HepG2 (cell line): Measurements from ENCODE around the gene ZIM2. TPM values are rescaled to one million over a fixed set of nuclear protein-coding genes. Genes with fewer than 3 reads are reported as not detected.

Source experiments
- ATF5 ChIP-seq: sonication (generic); formaldehyde crosslinking; IDR thresholded peaks from 2 replicates; pipeline ENCODE4 v1.4.0; 2020; ENCODE audit warnings: mild to moderate bottlenecking, low read depth, missing genetic modification reagents
- BRF2 ChIP-seq: sonication (generic); formaldehyde crosslinking; IDR thresholded peaks from 2 replicates; pipeline ENCODE4 v1.8.1; 2022; ENCODE audit warnings: mild to moderate bottlenecking, missing genetic modification reagents
- CERS6 ChIP-seq: sonication (generic); formaldehyde crosslinking; IDR thresholded peaks from 2 replicates; pipeline ENCODE4 v1.5.0; 2020; ENCODE audit warnings: missing genetic modification reagents
- ETV6 ChIP-seq: sonication (generic); formaldehyde crosslinking; conservative IDR thresholded peaks from 2 replicates; pipeline ENCODE4 v1.4.0; 2020; ENCODE audit warnings: missing genetic modification reagents
- KDM5A ChIP-seq: fragments of 200-600 bp; sonication (generic); IDR thresholded peaks from 2 replicates; pipeline ENCODE4 v1.7.0; 2018; ENCODE audit warnings: antibody characterized with exemption, mild to moderate bottlenecking, low read length, borderline replicate concordance
- POLR2AphosphoS2 ChIP-seq: IDR thresholded peaks from 2 replicates; pipeline ENCODE4 v1.6.1; 2011; ENCODE audit warnings: low read depth, low read length, improper control_type of control experiment
- POLR2AphosphoS5 ChIP-seq: IDR thresholded peaks from 2 replicates; pipeline ENCODE4 v1.6.1; 2012; ENCODE audit warnings: low read depth, low read length
- RERE ChIP-seq: IDR thresholded peaks from 2 replicates; pipeline ENCODE4 v1.6.1; 2016; ENCODE audit warnings: low read depth, missing genetic modification reagents, missing compliant biosample characterization
- THAP8 ChIP-seq: sonication (generic); formaldehyde crosslinking; IDR thresholded peaks from 2 replicates; pipeline ENCODE4 v1.5.1; 2020; ENCODE audit warnings: missing genetic modification reagents, mild to moderate bottlenecking, borderline replicate concordance
- ZMYM3 ChIP-seq: sonication (generic); formaldehyde crosslinking; IDR thresholded peaks from 2 replicates; pipeline ENCODE4 v1.5.1; 2020; ENCODE audit warnings: mild to moderate bottlenecking, missing genetic modification reagents
- ZNF101 ChIP-seq: sonication (generic); formaldehyde crosslinking; IDR thresholded peaks from 2 replicates; pipeline ENCODE4 v1.4.0; 2020; ENCODE audit warnings: mild to moderate bottlenecking, low read depth, missing genetic modification reagents, borderline replicate concordance
- ZNF737 ChIP-seq: sonication (generic); formaldehyde crosslinking; IDR thresholded peaks from 2 replicates; pipeline ENCODE4 v1.5.0; 2020; ENCODE audit warnings: missing genetic modification reagents, mild to moderate bottlenecking, borderline replicate concordance
- ZNF777 ChIP-seq: sonication (generic); formaldehyde crosslinking; IDR thresholded peaks from 2 replicates; pipeline ENCODE4 v1.4.0; 2020; ENCODE audit warnings: missing genetic modification reagents
- ZNF788 ChIP-seq: sonication (generic); formaldehyde crosslinking; IDR thresholded peaks from 2 replicates; pipeline ENCODE4 v1.5.0; 2020; ENCODE audit warnings: mild to moderate bottlenecking, missing genetic modification reagents, borderline replicate concordance
- ZUFSP ChIP-seq: sonication (generic); formaldehyde crosslinking; IDR thresholded peaks from 2 replicates; pipeline ENCODE4 v1.9.0; 2021; ENCODE audit warnings: missing genetic modification reagents, mild to moderate bottlenecking, borderline replicate concordance
- polyA plus RNA-seq, 8 experiments: library from polyadenylated mRNA; depleted of rRNA in 3 of 8; stranded (reverse) in 7 of 8; unstranded in 1 of 8; fragments of >200 nt; fragmentation: Illumina TruSeq in 4 of 8; extraction: Trizol in 4 of 8; gene quantifications; 2 replicates each; pipeline versions ENCODE4 v1.2.1 to v1.2.3, GENCODE V29; 2011 to 2016; ENCODE audit warnings: low read depth in 4 of 8, missing spikeins in 1 of 8, mixed read lengths in 1 of 8; ENCODE audit not compliant: insufficient read depth in 1 of 8
- total RNA-seq, 5 experiments: library from RNA; depleted of rRNA; stranded (reverse); fragments of >200 nt; fragmentation: Illumina TruSeq; extraction: Trizol; gene quantifications; 2 replicates each; pipeline ENCODE4 v1.2.3, GENCODE V29; 2016; ENCODE audit warnings: low read depth in 1 of 5

Gene ZIM2
- total and polyA plus RNA-seq, 2 of the 13 experiments (the other 11 are each of a cell fraction or from before 2014, with no cell fraction given): 7.2 to 10.3 TPM

- TF ChIP-seq RERE (CRISPR knock-in tag) (no peak), ATF5 (CRISPR knock-in tag) (no peak), ZNF101 (CRISPR knock-in tag) (no peak), ZNF737 (CRISPR knock-in tag) (no peak), CERS6 (CRISPR knock-in tag) (no peak), ZNF777 (CRISPR knock-in tag) (no peak), ZUFSP (no peak), BRF2 (CRISPR knock-in tag) (no peak), POLR2AphosphoS2 (peak; percentile 90; the same call in 1 of the 2 replicates), THAP8 (no peak), ZMYM3 (CRISPR knock-in tag) (no peak), ETV6 (no peak), POLR2AphosphoS5 (0 out of 2 replicates have a peak, but pooled peaks have one; percentile 19), ZNF788 (0 out of 2 replicates have a peak, but pooled peaks have one; percentile 39), KDM5A (no peak)
These were observed 10.9 kb downstream of the ZIM2 start (continued) for GRCh38 chr19:56829596-56829995.
